ENCODE data around the gene GABRG3.

GRCh38 chr15:27077790-27078189, 106.8 kb downstream of the GABRG3 start:
- TF ChIP-seq, protein P1, sequence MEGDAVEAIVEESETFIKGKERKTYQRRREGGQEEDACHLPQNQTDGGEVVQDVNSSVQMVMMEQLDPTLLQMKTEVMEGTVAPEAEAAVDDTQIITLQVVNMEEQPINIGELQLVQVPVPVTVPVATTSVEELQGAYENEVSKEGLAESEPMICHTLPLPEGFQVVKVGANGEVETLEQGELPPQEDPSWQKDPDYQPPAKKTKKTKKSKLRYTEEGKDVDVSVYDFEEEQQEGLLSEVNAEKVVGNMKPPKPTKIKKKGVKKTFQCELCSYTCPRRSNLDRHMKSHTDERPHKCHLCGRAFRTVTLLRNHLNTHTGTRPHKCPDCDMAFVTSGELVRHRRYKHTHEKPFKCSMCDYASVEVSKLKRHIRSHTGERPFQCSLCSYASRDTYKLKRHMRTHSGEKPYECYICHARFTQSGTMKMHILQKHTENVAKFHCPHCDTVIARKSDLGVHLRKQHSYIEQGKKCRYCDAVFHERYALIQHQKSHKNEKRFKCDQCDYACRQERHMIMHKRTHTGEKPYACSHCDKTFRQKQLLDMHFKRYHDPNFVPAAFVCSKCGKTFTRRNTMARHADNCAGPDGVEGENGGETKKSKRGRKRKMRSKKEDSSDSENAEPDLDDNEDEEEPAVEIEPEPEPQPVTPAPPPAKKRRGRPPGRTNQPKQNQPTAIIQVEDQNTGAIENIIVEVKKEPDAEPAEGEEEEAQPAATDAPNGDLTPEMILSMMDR (IDR thresholded peaks at IDR 0.05), result no peak
- no peak for TF ChIP-seq POLR2A (IDR thresholded peaks at IDR 0.05)

All from adrenal gland (tissue), 5 donors.